Measurements from ENCODE around the gene C6orf120. TPM values are rescaled to one million over a fixed set of nuclear protein-coding genes. Genes with fewer than 3 reads are reported as not detected.

The C6orf120 gene
- polyA plus RNA-seq, 6 donors from 2014 or later, result 8.2 to 12.1 (median 9.2) TPM

DNA sequence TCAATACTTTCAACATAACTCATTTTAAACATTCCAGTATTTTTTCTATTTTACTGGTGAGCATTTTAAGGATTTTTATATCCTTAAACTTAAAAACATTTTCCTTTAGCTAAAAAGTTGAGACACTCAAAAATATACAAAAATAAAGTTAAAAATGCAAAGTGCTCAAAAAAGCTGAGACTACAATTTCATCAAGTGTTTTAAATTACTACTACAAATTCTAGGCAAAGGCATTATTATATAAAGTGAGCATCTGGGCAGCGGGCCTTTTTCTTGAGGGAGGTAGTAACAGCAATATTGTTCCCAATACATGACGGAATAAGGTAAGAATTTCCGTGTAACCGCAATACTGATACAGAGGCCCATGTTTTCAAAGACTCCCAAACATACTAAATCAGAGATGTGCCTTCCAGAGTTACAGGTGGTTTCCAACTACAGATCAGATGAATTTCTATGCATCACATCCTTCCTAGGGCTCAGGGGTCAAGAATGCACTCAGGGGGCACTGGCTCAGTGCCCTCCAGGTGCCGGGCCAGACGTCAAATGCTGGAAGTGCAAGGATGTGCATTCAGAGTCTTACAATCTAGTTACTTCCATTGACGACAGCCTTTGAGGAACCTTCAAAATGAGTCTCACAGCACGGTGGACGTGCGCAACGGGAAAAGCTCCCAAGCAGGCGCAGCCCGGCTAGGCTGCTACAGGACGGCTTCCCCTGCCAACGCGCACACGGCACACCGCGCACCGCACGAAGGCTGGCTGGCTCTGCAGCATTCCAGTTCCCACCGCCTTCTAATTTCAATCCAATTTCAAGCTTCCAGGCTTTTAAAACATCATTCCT lies 20.7 kb downstream of the C6orf120 start:
- peak; percentile 41 for DNase-seq
- Mint-ChIP-seq H3K4me1 (peaks cover 26 to 37% (median 28%) of the 10 kb centered on the region in 3 donors), H3K36me3 (no peaks in the 10 kb centered on the region), H3K27me3 (no peaks in the 10 kb centered on the region), H3K27ac (peak overlapping the region; percentile 61 to 99 (median 94)), H3K4me3 (peak overlapping the region; percentile 82 to 97 (median 94)), H3K9me3 (no peaks in the 10 kb centered on the region)
- ATAC-seq (ENCODE audit: low read depth in 2 of 2), result peak; percentile 11 to 14

DNA sequence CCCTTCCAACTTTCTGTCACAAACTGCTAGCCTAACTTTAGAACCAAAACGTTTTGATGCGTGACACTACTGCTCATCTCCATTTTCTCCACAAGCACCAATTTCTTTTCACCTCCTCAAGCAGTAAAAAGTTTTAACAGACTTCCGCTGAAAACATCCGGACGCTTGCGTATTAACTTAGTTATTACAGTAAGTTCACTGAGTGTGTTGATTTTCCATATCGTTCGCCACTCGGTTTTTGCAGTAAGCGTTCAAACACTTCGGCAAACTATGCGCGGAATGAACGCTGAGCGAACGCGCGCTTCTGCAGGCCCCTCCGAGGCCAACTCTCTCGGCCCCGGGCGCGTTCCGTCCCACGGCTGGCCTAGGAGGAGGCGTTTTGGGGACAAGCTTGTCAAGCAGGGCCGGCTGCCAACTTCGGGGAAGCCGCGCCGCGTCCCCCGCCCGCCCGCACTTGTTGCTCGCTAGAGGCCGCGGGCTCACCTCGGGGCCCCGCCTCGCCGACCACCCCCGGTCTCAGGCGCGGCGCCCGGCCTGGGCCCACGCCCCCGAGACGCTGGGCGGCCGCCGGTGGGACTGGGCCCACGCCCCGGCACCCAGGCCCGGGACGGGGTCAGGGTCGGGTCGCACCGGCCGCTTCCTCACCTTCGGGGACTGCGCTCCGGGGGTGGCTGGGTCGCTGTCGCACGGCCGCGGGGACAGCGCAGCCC lies 21.4 kb downstream of the C6orf120 start:
- peak; percentile 42 to 44 for ATAC-seq (ENCODE audit: low read depth in 2 of 2)
- Mint-ChIP-seq H3K27me3 (no peaks in the 10 kb centered on the region), H3K4me1 (peaks cover 26 to 33% (median 28%) of the 10 kb centered on the region in 3 donors), H3K36me3 (no peaks in the 10 kb centered on the region), H3K9me3 (no peaks in the 10 kb centered on the region), H3K4me3 (peak overlapping the region; percentile 82 to 97 (median 94)), H3K27ac (peak overlapping the region; percentile 61 to 99 (median 94))
- peak; percentile 73 for DNase-seq

- Mint-ChIP-seq H3K36me3 (no peaks in the 10 kb centered on the region), H3K9me3 (no peaks in the 10 kb centered on the region), H3K27ac (peak overlapping the region in 2 of 6 donors; percentile 64 to 79), H3K4me1 (peaks cover 26 to 30% (median 27%) of the 10 kb centered on the region in 3 donors), H3K27me3 (no peaks in the 10 kb centered on the region), H3K4me3 (peak overlapping the region in 7 of 8 donors; percentile 46 to 88 (median 59))
- ATAC-seq (ENCODE audit: low read depth in 2 of 2) (peak; percentile 44), DNase-seq (peak; percentile 53)
Observed at GRCh38 chr6:169723991-169724493, 22.1 kb downstream of the C6orf120 start.

- DNase-seq (peak; percentile 75), ATAC-seq (ENCODE audit: low read depth in 2 of 2) (peak; percentile 53 to 57)
- Mint-ChIP-seq H3K36me3 (no peaks in the 10 kb centered on the region), H3K4me3 (peak within 1 kb of the TSS; percentile 82 to 97 (median 94)), H3K4me1 (peaks cover 22 to 26% (median 22%) of the 10 kb centered on the region in 3 donors), H3K9me3 (no peaks in the 10 kb centered on the region), H3K27me3 (no peaks in the 10 kb centered on the region), H3K27ac (peak within 1 kb of the TSS; percentile 82 to 97 (median 93))
Observed at GRCh38 chr6:169724494-169725124, 22.7 kb downstream of the C6orf120 start, which contains the start of gene PHF10. TSS of gene PHF10 (minus strand) at chr6:169724500. CDS start at chr6:169723931, 569 bp downstream.

- no peak for DNase-seq
- Mint-ChIP-seq H3K4me1 (peaks cover 16 to 22% (median 18%) of the 10 kb centered on the region in 3 donors), H3K27ac (peak overlapping the region in 5 of 6 donors; percentile 64 to 93 (median 86)), H3K4me3 (peak overlapping the region; percentile 58 to 93 (median 86)), H3K36me3 (no peaks in the 10 kb centered on the region), H3K9me3 (no peaks in the 10 kb centered on the region), H3K27me3 (no peaks in the 10 kb centered on the region)
- no peak for ATAC-seq (ENCODE audit: low read depth in 2 of 2)
Observed at GRCh38 chr6:169725125-169726048, 23.5 kb downstream of the C6orf120 start.

- H3K9me3 Mint-ChIP-seq, result no peaks in the 10 kb centered on the region
- ATAC-seq (ENCODE audit: low read depth in 2 of 2) (no peak), DNase-seq (no peak)
- peak overlapping the region in 3 of 6 donors; percentile 17 to 64 (median 48) for H3K27ac Mint-ChIP-seq
- H3K36me3 Mint-ChIP-seq, result no peaks in the 10 kb centered on the region
- H3K27me3 Mint-ChIP-seq, result no peaks in the 10 kb centered on the region
- H3K4me3 Mint-ChIP-seq, result peak overlapping the region; percentile 13 to 93 (median 84)
- H3K4me1 Mint-ChIP-seq, result peaks cover 13 to 22% (median 16%) of the 10 kb centered on the region in 3 donors
Observed at GRCh38 chr6:169726049-169726400, 24.1 kb downstream of the C6orf120 start.

- DNase-seq (no peak), ATAC-seq (ENCODE audit: low read depth in 2 of 2) (no peak)
- Mint-ChIP-seq H3K9me3 (no peaks in the 10 kb centered on the region), H3K36me3 (no peaks in the 10 kb centered on the region), H3K27ac (peak overlapping the region in 2 of 6 donors; percentile 0 to 6), H3K4me1 (peaks cover 12 to 15% (median 13%) of the 10 kb centered on the region in 3 donors), H3K27me3 (no peaks in the 10 kb centered on the region), H3K4me3 (peak overlapping the region in 1 of 8 donors; percentile 83)
Observed at GRCh38 chr6:169726963-169727362, 25.0 kb downstream of the C6orf120 start.

DNA sequence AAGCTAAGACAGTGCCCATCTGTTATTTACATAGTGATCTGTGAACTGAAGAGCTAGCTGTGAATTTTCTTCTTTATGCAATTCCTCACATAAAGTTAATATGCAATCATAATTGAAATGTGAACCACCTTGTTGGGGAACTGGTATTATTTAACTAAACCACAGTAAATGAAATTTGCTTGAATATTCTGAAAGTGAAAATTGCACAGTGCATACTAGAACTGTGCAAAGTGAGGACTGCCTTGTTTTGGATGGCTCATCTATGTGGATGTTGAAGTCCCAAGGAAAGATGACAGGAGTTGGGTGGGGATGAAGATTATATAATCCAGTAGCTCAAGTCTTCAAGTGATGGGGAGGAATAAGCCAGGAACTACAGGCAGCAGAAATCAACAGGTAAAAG lies 28.0 kb downstream of the C6orf120 start:
- H3K27ac Mint-ChIP-seq, result no peak overlapping the region

DNA sequence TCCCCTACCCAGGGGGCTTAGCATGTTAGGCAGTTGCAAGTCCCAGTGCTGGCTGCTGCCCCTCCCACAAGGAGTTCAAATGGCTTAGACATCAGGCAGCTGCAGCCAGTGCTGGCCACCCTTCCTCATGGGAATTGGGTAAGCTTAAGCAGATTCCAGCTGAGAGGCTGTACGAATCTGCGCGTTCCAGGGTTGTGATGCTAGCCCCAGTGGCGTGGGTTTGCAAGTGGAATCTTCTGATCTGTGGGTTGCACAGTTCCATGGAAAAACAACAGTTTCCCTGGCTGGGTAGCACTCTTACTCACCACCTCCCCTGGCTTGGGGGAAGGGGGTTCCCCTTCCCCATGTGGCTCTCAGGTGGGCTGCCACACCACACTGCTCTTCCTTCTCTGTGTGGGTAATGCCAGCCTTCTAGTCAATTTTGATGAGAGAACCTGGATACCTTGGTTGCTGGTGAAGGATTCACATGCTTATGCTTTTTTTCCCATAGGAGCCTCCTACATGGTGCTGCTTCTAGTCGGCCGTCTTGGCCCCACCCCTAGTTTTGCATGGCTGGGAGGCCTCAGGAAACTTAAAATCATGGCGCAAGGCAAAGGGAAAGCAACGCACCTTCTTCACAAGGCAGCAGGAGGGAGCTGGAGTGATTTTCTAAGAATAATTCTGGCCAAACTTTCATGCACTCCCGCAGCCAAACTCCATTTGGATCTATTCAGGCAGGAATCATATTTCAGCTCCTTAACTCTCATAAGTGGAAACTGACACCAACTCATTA lies 36.5 kb downstream of the C6orf120 start:
- Mint-ChIP-seq H3K4me3 (no peak overlapping the region), H3K4me1 (no peaks in the 10 kb centered on the region), H3K36me3 (no peaks in the 10 kb centered on the region), H3K9me3 (peaks cover 0 to 2% (median 0%) of the 10 kb centered on the region in 7 donors), H3K27ac (no peak overlapping the region), H3K27me3 (peaks cover 5 to 33% (median 25%) of the 10 kb centered on the region in 3 donors)
- ATAC-seq (ENCODE audit: low read depth in 2 of 2) (no peak), DNase-seq (no peak)

More for the DNA sequence above, 28.0 kb downstream of the C6orf120 start:
- Mint-ChIP-seq H3K9me3 (peaks cover 0 to 2% (median 0%) of the 10 kb centered on the region in 7 donors), H3K4me1 (peaks cover 5 to 8% (median 7%) of the 10 kb centered on the region in 3 donors), H3K36me3 (no peaks in the 10 kb centered on the region), H3K27me3 (peaks cover 0 to 11% (median 3%) of the 10 kb centered on the region in 3 donors), H3K4me3 (no peak overlapping the region)
- no peak for DNase-seq
- ATAC-seq (ENCODE audit: low read depth in 2 of 2), result no peak

DNA sequence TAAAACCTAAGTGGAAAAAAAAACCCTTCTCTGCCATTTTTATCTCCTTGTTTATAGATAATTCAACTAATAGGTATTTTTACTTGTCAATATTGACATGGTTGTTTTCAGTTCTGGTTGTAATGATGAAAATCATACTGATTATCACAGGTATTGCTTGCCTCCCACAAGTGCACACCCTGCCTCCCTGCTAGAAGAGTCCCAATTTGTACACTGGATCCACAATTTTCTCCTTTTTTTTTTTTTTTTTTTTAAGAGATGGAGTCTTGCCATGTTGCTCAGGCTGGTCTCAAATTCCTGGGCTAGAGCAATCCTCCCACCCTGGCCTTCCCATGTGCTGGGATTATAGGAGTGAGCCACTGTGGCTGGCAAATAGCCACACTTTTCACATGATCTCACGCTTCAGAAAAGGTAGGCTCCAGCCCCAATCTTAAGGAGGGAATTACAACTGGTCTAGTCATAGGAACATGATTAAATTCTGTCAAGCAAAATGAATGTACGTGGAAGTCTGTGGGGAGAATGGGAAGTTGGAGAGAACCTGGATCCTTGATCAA lies 37.1 kb downstream of the C6orf120 start:
- Mint-ChIP-seq H3K4me3 (no peak overlapping the region), H3K9me3 (no peaks in the 10 kb centered on the region), H3K36me3 (no peaks in the 10 kb centered on the region), H3K4me1 (no peaks in the 10 kb centered on the region), H3K27ac (no peak overlapping the region), H3K27me3 (peaks cover 5 to 31% (median 25%) of the 10 kb centered on the region in 3 donors)
- ATAC-seq (ENCODE audit: low read depth in 2 of 2) (no peak), DNase-seq (no peak)

- H3K4me1 Mint-ChIP-seq, result no peaks in the 10 kb centered on the region
- peaks cover 5 to 13% (median 11%) of the 10 kb centered on the region in 3 donors for H3K27me3 Mint-ChIP-seq
- peak overlapping the region in 1 of 6 donors; percentile 10 for H3K27ac Mint-ChIP-seq
- H3K36me3 Mint-ChIP-seq, result peaks cover 0 to 3% of the 10 kb centered on the region in 2 donors
- DNase-seq (no peak), ATAC-seq (ENCODE audit: low read depth in 2 of 2) (no peak)
- no peak overlapping the region for H3K4me3 Mint-ChIP-seq
- peaks cover 0 to 13% (median 4%) of the 10 kb centered on the region in 7 donors for H3K9me3 Mint-ChIP-seq
Observed at GRCh38 chr6:169741344-169741743, 39.4 kb downstream of the C6orf120 start.
